GM21529 (cell line): ENCODE results near the gene METAP2.

Experiments
- ATAC-seq: cut with Tn5 transposase; IDR thresholded peaks from one replicate; pipeline ENCODE4 v1.9.1; 2021; ENCODE audit not compliant: unreplicated experiment

Gene METAP2

DNA sequence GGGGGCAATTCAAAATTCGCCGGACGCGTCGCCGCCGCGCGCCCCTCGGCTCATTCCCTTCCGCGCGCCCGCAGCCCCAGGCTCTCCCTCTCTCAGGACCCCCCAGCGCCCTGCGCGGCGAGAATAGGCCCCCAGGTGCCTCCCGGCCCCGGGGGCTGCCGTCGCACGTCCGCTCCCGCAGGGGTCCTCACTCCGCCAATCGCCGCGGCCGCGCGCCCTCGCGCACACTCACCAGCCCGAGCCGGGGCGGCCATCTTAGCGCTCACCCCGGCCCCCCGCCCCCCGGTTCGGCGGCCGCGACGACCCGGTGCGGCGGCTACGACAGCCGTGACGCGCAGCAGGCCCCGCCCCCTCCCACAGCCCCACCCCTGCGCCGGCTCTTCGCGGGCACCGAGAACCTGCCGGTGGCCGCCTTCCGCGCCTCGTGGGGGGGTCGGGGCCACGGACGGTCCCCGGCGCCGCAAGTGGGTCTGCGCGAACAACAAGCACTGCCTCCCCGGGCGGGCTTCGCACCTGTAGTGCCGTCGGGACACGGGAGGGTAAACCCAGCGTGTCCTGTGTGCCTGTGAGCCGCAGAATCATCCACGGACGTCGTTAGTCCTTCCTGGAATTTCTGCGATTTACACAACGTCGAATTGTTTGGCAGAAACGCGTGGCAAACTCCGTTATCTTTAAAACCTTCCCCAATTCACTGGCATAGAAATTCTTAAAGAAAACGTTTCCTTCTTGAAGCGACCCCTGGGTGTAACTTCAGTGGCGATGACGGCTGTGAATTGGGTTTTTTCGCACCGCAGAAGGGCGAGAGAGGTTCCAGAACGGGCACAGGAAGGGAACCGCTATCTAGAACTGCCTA is 74.8 kb downstream of the METAP2 start:
- no peak for ATAC-seq

DNA sequence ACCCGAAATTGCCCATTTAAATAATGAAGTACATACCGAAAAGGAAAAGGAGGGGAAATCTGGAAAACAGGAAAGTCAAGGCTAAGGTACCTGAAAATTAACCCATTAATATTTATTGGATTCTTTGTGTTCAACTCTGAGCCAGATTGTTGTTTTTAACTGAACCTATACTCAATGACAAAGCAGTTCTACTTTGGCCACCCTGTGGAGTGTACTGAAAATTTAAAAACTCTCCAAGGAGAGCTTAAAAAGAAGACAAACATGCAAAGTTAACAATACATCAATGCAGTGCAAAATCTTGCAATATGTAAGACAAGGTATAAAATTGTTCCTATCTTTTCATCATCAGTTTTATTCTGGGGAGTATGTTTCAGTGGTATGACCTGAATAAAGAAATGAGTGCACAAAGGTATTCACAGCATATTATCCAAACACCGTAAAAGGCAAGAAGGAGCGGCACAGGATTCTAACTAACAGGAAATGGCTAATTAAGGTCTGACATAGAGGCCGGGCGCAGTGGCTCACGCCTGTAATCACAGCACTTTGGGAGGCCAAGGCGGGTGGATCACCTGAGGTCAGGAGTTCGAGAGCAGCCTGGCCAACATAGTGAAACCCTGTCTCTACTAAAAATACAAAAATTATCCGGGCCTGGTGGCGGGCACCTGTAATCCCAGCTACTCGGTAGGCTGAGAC is 75.6 kb downstream of the METAP2 start:
- no peak for ATAC-seq

DNA sequence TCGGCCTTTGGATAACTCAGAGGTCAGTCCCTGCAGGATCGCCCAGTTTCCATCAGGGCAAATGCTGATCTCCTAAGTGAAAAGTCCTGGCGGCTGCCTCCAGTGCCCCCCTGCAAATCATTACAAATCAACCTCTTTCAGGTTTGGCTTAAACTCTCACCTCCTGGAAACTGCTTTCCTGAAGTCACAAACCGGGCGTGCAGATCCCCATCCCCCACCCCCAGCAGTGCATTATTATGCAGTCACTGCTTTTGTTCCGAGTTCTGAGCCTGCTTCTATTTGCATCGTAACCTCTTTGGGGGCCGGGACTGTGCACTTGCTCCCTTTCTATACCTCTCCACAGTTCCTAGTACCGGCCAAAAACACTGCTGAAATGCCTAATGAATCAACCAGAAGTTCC is 77.4 kb downstream of the METAP2 start, which contains the start of gene USP44:
Gene USP44, minus strand, starts transcription at position 172 of the 400 bp plus-strand sequence. CDS start 17,220 bp downstream, outside the sequence.
- no peak for ATAC-seq

DNA sequence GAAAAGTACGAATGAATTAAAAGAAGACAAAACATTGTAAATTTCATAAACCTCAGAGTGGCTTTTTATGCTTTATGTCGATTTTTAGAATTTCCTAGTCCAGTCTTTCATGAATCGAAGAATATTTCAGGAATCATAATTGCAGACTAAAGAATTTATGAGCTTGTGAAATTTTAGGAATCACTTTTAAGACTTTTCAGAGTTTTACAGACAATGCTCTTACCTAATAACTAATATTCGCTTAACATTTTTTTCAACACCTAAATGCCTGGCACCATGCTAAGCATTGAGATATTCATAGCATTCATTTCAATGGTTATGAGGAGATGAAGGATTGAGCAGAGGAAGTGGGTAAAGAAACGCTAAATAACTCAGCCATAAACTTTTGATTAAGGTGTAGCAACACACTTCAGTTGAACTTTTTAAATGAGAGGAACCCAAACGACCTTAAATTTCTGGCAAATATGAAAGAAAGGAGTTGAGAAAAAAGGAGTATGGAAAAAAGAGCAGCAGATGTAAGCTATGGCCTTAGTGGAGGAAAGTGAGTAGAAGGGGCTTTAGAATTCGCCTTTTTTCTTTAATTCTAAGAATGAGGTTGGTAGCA is 78.1 kb downstream of the METAP2 start:
- no peak for ATAC-seq

DNA sequence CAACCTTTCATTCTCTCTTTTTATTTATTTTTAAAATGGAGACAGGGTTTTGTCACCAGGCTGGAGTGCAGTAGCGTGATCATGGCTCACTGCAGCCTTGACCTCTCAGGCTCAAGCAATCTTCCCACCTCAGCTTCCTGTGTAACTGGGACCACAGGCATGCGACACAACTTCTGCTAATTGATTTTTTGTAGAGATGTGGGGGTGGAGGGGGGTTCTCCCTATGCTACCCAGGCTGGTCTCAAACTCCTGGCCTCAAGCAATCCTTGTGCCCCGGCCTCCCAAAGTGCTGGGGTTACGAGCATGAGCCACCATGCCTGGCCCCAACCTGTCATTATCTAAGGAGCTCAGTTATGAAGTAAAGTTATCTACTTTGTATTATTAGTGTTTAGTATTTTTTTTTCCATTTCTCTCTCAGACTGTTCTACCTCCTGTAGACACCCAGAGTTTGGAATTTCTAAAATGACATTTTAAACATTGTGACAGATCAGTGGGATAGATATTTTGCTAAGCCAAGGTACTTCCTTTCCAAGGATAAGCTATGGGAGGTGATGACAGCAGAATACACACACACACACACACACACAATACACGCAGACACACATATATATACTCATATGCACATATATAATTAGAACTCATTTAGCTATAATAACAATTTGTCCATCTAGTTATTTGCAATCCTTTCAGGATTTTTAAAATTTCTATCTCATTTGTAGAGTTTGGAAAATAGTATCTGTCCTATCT is 79.4 kb downstream of the METAP2 start:
- ATAC-seq: no peak

DNA sequence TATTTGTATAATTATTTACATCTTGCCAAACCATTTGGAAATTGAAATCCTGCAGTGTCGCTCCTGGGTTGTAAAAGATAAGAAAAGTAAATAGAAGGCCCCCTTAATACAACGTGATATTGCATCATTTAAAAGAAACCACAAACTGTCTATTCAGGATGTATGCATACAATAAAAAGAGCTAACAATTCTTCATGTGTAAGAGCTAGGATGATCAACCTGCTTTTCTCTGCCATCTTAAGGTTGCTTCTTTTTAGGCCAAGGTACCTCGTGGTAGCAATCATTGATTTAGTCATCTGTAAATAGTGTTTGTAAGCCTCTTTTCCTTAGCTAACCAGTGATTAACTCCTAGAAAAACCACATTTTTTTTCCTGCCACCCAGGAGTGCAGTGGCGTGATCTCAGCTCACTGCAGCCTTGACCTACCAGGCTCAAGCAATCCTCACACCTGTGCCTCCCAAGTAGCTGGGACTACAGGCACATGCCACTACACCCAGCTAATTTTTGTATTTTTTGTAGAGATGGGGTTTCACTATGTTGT is 80.7 kb downstream of the METAP2 start:
- no peak for ATAC-seq

DNA sequence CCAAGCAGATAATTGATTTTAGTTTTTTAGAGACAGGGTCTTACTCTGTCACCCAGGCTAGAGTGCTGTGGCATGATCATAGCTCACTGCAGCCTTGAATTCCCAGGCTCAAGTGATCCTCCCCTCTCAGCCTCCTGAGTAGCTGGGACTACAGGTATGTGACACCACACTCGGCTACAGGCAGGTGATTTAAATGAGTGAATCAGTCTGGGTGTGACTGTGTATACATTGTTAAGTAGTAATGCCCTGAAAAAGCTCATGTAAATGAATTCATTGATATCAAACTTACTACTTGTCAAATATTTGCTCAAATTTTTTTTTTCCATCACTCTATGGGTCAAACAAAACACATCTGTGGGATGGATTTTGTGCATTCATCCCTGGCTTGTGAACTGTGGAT is 83.7 kb downstream of the METAP2 start:
- no peak for ATAC-seq
